ENCODE results near the gene CTSK.

Gene CTSK

GRCh38 chr1:150762552-150762951 lies 45.5 kb downstream of the CTSK start:
- DNase-seq (ENCODE audit: low read depth in 2 of 2) = no peak

GRCh38 chr1:150761801-150762200 lies 46.3 kb downstream of the CTSK start:
- no peak for DNase-seq (ENCODE audit: low read depth in 2 of 2)

GRCh38 chr1:150760013-150760412 lies 48.0 kb downstream of the CTSK start:
- no peak for DNase-seq (ENCODE audit: low read depth in 2 of 2)

- DNase-seq (ENCODE audit: low read depth in 2 of 2) = no peak
Observed at GRCh38 chr1:150753416-150753815, 54.6 kb downstream of the CTSK start.

GRCh38 chr1:150751443-150751842 lies 56.6 kb downstream of the CTSK start:
- no peak for DNase-seq (ENCODE audit: low read depth in 2 of 2)

GRCh38 chr1:150749720-150750311 lies 58.2 kb downstream of the CTSK start:
- no peak for DNase-seq (ENCODE audit: low read depth in 2 of 2)

GRCh38 chr1:150748878-150749719 lies 59.0 kb downstream of the CTSK start:
- no peak for DNase-seq (ENCODE audit: low read depth in 2 of 2)

Data from fibroblast of skin of left quadriceps (primary cell).